Right lung (tissue), 10 donors: ENCODE data around the gene PDIK1L. TPM values are rescaled to one million over a fixed set of nuclear protein-coding genes. Genes with fewer than 3 reads are reported as not detected.

Experiments
- DNase-seq, 2 donors: peaks; one replicate each; pipeline ENCODE4 v3.0.0-alpha.2; 2013
- long read RNA-seq, 8 donors: transcript quantifications; one replicate each; lab custom pipeline, GENCODE V29; 2026
- polyA plus RNA-seq, 5 donors: library from polyadenylated mRNA; unstranded; fragments of 120-200 nt; gene quantifications; one replicate each; pipeline versions ENCODE4 v1.2.1 to v1.2.3, GENCODE V29; 2013; ENCODE audit warnings: inconsistent platforms in 1 of 5, low replicate concordance in 1 of 5; ENCODE audit not compliant: insufficient read length in 5 of 5, insufficient read depth in 1 of 5

PDIK1L gene
- 10 to 100 TPM; 17.2 to 26.9 (median 24.0) TPM for polyA plus RNA-seq
- long read RNA-seq, donor 1, full-length matches to known transcripts, result 12 of 12 reads
- long read RNA-seq, donor 1, partial matches to known transcripts, result 0 of 12 reads
- long read RNA-seq, donor 1, other reads (novel, unspliced or antisense), result 0 of 12 reads
- long read RNA-seq, donor 2, full-length matches to known transcripts, result 4 of 4 reads
- long read RNA-seq, donor 2, partial matches to known transcripts, result 0 of 4 reads
- long read RNA-seq, donor 2, other reads (novel, unspliced or antisense), result 0 of 4 reads
- long read RNA-seq, donor 3, full-length matches to known transcripts, result 9 of 9 reads
- long read RNA-seq, donor 3, partial matches to known transcripts, result 0 of 9 reads
- long read RNA-seq, donor 3, other reads (novel, unspliced or antisense), result 0 of 9 reads
- long read RNA-seq, donor 4, full-length matches to known transcripts, result 5 of 5 reads
- long read RNA-seq, donor 4, partial matches to known transcripts, result 0 of 5 reads
- long read RNA-seq, donor 4, other reads (novel, unspliced or antisense), result 0 of 5 reads
- long read RNA-seq, donor 5, transcript PDIK1L-201 (3 exons, 2,566 nt), result major isoform, 7 of 7 reads
- long read RNA-seq, donor 5, partial matches to known transcripts, result 0 of 7 reads
- long read RNA-seq, donor 5, other reads (novel, unspliced or antisense), result 0 of 7 reads
- long read RNA-seq, donor 6, full-length matches to known transcripts, result 12 of 17 reads
- long read RNA-seq, donor 6, partial matches to known transcripts, result 5 of 17 reads
- long read RNA-seq, donor 6, other reads (novel, unspliced or antisense), result 0 of 17 reads
- long read RNA-seq, donor 7, full-length matches to known transcripts, result 11 of 11 reads
- long read RNA-seq, donor 7, partial matches to known transcripts, result 0 of 11 reads
- long read RNA-seq, donor 7, other reads (novel, unspliced or antisense), result 0 of 11 reads
- long read RNA-seq, donor 8, partial matches to known transcripts, result 0 of 1 reads
- long read RNA-seq, donor 8, other reads (novel, unspliced or antisense), result 0 of 1 reads

DNA sequence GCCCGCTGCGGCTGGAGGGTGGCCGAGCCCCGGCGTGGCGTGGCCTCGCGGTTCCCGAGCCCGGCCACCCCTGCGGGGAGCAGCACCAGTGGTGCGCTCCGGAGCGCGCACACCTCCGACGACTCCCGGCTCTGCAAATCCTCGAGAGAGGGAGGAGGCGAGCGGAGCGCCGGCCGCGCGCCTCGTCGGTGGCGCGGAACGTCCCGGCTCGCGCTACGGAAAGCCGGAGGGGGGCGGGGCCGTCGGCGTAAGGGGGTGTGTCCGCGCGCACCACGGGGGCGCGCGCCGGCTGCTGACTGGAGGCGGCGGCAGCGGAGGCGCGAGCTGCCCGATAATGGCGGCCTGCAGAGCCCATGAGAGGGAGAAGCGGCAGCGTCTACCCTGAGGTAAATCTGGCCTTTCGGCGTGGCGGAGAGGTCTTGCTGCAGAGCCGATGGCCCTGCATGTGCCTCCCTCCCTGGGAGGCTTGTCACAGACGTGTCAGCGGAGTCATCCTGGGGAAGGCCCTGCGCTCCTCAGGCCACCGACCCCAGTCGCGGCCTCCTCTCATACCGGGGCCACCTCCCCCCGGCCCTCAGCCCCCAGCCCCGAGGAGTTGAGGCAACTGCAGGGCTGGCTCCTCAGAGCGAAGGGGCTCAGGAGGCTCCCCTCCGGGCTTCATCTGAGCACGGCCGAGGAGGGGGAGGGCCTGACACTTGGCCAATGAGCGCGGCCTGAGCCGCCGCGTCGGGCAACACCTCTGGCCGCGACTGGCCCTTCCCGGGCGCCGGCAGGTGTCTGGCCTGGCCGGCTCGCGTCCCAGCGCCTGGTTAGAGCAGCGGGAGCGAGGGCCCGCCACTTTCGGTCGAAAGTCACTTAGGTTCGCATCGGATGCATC lies at the start of gene PDIK1L:
Gene PDIK1L, plus strand, starts transcription at position 295 of the 877 bp plus-strand sequence. CDS start 2,485 bp downstream, outside the sequence.
- peak; percentile 97 to 98 for DNase-seq

DNA sequence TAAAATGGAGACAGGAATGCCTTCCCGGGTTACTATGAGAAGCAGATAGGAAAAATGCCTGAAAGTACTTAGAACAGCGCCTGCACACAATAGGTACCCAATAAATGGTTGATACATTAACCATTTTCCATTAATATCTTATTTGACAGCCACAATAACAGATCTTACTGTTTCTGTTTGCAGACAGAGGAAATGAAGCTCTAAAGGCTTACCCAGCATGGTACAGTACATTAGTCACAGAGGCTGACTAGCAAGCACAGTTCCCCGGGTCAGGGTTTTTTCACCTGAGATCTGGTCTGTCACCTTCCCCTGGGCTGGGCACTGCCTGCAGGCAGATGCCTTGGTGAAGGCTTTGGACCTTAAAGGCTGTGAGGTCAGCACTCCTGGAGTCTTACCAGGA lies 47.1 kb upstream of the PDIK1L start:
- no peak for DNase-seq

DNA sequence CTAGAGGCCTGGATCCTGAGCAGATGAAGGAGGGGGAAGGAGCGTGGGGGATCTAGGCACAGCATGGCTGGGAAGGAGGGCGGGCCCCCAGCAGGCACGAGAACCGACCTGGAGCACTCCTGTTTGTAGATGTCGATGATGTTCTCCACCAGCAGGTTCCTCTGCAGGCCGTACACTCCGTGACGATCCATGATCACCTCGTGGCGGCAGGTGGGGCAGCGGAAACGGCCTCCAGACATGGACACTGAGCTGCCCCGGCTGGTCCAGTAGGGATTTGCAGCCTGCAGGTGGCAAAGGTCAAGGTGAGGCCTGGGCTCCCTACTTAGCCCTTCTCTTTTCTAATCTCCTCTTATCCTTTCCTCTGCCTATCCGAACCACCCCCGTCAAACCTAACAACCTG lies 45.5 kb upstream of the PDIK1L start:
- DNase-seq, result no peak

DNA sequence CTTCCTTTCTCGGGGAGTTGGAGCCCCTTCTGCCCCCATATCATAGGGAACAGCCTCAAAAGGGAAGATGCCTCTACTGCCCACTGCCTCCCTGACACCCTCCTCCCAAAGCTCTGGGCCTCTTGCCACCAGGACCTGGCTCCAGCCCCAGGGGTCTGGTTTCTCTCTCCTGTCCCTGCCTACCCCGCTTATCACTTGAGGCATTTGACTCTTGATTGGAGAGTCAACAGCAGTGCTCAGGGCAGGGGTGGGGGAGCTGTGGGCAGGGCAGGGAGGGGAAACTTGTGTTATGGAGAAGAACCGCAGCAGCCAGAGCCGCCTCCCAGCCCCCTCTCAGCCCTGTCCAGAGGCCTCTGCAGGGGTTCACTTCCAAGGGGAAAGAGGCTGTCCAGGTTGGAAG lies 44.8 kb upstream of the PDIK1L start:
- no peak for DNase-seq

DNA sequence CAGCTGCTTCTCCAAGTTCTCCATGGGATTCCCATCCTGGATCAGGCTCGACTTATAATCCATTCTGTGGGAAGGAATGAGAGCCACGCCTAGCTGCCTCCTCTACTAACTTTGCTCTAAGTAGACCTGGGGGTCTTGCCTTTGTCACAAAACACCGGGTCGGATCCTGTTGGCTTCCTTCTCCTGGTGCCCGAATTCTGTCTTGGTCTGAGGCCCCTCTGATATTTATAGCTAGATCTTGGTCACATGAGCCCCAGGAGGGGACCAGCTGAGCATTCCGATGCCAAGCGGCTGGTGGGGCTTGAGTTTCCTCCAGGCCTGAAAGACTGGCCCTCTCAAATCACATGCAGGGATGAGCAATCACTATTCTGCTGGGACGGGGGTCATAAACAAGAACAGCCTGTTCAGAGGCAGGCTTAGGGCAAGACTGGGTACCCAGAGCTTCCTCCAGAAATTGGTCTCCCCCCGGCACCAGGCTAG lies 44.2 kb upstream of the PDIK1L start, which contains the start of gene TRIM63:
Gene TRIM63, minus strand, starts transcription at position 199 of the 480 bp plus-strand sequence. Its CDS starts 136 bp downstream, at position 63.
- no peak for DNase-seq

DNA sequence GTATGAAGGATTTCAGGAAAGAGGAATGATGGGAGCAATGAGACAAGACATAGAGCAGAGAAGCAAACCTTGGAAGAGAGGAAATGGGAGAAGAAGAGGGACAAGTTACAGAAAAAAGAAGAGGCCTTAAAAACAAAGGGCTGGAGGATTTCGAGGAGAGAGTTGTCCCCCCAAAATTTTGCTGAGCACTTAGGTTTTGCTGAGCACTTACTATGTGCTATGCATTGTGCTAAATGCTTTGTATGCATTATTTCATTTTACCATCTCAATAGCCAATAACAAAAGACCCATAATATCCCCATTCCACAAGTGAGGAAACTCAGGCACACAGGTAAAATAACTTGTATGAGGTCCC lies 41.7 kb upstream of the PDIK1L start:
- no peak for DNase-seq

DNA sequence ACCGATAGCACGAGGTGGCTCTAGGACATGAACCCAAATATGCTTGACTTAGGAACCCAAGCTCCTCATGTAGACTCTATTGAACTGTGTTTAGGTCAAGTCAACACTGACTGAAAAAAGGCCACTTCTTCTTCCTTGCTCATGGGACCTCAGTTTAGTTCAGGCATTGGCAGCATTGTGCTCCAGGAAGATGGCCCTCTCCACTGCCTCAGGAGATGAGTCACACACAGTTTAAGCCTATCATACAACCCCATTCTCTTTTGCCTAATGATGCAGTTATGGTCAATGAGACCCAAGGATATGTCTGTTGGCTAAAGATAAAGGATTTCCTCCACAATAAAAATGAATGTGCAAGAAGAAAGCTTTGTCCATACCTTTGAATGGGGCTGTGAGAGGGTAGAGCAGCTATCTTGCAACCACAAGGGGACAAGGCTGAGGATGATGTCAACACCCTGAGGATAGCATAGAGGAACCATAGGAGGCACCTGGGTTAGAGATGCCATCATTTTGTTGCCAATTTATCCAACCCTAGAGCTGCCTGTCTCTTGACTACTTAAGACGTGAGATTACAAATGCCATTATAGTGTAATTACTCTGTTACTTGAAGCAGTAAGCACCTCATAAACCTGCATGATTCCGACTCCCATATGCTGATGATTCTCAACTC lies 41.2 kb upstream of the PDIK1L start:
- no peak for DNase-seq

DNA sequence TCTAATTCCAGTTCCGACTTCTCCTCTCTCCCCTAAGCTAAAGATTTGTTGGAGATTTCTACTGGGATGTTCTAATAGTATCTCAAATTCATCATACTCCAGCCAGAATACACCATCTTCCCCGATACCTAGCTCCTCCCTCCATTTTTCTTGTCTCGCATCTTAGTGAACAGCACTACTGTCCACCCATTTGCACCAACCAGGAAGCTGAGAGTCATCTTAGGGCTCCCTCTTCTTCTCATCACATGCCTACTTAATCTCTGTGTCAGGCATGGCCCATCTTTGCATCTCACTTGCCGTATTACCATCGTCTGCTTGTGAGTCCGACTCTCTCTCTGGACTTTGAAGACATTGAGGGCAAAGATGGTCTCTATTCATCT lies 40.7 kb upstream of the PDIK1L start:
- DNase-seq, result no peak

DNA sequence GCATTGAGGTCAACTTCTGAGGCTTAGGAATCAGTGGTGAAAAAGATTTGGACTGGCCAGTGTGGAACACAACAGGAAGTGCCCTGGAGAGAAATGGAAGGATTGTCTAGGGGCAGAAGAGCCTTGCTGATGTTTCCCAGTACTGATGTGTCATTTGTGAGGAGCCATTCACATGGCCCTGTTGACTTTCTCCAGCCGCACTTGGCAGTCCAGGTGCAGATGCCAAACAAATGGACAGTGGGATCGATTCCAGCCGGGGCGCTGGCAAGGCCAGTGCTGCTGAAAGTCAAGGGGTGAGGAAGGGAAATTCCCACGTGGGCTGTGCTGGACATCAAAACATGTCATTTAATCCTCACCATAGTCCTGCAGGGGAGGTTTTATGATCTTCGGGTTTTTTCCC lies 39.3 kb upstream of the PDIK1L start:
- no peak for DNase-seq

DNA sequence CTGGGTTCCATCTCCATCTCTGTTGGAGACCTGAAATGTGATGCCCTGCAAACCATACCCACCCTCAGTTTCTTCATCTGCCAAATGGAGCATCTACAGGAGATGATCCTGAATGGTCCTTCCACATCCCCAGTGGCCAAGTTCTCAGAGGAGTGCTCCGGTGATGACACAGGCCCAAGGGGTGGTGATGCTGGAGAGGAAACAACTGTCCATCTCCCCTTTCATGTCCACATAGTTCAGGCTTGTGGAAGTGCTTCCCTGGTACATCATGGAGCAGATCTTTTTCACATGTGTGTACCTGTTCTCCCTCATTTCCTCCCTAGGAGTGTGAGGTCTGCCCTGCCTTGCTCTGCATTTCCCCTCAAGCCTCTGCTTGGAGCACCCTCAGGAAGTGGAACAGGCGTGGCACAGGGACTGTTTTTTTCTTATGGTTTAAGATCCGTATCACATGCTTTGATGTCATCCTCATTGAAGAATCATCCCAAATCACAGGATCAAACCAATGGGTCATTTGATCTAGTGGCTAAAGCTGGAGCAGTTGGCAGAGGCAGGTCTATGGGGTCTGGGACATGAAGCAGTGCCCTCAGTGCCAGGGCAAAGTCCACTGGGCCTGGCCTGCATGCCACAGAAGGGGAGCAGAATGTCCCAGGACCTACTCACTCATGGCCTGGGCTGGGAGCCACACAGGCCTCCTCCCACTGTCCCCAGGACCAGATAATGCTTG lies 36.0 kb upstream of the PDIK1L start:
- no peak for DNase-seq

DNA sequence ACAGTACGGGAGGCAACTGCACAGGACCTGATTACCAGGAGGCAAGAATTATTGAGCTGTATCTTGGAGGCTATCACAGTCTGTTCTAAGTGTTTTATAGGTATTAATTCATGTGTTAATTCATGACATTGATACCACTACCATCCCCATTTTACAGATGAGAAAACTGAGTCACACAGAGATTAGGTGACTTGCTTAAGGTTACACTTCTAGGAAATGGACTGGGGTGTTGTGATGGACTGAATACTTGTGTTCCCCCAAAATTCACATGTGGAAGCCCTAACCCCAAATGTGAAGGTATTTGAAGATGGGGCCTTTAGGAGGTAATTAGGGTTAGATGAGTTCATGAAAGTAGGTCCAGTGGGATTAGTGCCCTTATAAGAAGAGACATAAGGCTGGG lies 34.1 kb upstream of the PDIK1L start:
- no peak for DNase-seq

DNA sequence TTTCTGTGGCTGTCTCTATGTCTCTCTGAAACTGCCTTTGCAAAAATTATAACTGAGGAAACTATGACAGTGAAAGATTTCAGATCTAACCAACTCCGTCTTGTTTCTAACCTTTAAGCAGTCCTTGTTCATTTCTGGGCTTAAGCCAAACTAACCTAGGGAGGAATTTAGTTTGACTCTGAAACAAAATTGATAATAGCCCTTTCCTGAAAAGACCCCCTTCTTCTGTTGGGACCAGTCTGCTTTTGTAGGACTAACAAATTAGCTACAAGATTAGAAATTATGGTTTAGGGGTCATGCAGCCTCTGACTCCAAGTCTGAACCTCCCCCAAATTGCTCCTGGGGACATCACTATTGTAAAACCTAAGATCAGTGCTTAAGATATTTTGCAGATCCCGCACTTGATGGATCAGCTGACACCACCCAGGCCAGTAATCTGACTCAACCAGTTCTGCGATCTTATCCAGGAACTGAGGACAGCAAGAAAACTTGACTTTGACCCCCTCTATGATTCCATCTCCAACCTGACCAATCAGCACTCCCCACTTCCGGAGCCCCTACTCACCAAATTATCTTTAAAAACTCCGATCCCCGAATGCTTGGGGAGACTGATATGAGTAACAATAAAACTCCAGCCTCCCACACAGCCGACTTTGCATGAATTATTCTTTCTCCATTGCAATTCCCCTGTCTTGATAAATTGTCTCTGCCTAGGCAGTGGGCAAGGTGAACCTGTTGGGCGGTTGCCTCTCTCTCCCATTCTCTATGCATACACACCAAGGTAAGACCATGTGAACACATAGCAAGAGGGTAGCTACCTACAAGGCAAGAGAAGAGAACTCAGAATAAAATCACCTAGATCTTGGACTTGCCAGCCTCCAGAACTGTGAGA lies 33.1 kb upstream of the PDIK1L start:
- DNase-seq, result no peak

DNA sequence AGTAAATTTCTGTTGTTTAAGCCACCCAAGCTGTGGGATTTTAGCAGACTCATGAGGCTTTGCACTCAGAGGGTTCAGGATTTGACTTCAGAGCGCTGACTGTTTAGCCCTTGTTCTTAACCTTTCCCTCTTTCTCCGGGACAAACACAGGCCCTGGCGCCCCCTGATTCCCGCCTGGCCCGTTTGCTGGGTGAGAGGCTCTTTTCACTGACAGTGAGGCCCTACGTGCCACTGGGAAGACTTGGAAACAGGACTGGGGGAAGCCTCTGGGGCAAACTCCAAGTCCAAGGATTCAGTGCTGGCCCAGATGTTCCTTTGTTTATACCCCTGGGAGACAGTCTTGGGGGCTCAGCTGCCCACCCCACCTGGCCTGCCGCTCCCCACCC lies 32.5 kb upstream of the PDIK1L start:
- no peak for DNase-seq

DNA sequence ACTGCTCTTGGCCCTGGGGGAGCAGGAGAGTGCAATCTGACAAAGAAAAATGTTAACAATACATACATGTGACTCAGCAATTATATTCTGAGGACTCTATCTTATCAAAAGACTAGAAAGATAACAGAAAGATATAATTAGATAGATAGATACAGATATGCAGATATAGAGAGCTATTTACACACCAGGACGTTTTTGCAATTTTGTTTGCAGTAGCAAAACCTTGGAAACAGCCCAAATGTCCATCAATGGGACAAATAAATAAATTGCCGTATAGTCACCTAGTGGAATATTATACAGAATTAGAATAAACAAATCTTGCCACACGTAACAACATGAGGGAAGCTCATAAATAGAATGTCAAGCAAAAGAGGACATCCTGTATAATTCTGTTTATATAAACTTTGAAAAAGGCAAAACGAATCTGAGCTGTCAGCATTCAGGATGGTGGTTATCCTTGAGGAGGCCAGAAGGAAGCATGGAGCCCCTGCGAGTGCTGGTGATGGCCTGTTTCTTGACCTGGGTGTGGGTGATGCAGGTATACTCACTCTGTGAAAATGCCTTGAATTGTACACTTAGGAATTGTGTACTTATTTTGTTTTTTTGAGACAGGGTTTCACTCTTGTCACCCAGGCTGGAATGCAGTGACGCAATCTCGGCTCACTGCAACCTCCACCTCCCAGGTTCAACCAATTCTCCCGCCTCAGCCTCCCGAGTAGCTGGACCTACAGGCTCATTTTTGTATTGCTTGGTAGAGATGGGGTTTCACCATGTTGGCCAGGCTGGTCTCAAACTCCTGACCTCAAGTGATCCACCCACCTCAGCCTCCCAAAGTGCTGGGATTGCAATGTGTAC lies 31.4 kb upstream of the PDIK1L start:
- no peak for DNase-seq

DNA sequence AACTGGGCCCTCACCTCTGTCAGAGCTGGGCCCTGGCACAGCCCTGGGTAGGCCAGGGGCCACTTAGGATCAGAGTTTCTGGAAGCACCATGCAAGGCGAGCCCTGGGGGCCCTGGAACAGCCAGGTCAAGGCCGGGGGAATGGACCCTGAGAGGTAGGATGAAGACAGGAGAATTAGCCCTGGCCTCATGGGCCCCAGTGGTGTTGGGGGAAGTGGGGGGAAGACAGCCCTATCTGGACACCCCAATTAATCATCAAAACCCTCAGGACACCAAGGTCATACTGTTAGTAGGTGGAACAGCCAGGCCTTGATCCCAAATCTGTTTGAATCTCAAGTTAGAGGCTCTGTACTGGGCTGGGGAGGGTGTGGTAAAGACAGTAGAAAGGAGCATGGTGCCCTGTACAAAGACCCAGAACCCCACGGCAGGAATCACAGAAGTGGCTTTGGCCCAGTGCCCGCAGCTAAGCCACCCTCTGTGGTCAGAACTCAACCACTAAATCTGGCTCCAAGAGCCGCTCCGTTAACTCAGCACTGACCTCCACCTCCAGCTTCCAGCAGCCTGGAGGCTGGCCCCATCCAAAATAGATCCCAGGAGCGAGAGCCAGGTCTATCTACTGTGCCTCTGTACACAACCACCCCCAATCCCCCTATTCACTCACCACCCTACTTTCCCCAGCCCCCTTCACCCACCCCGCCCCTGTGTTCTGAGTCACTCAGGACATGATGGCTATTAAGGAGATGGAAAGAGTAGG lies 30.2 kb upstream of the PDIK1L start:
- DNase-seq, result no peak

DNA sequence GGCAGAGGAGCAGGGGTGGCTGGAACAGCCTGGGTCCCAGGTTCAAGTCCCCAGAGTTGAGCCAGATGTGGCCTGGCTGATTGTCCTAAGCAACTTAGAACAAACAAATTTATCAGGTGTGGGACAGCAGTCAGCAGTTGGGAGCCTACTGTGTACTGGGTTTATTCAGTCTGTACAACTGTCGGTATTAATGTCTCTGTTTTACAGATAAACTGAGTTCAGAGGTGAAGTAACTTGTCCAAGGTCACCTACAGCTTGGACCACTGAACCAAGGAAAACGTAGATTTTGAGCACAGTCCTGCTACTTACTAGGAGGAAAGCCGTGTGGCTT lies 29.6 kb upstream of the PDIK1L start:
- DNase-seq, result no peak

DNA sequence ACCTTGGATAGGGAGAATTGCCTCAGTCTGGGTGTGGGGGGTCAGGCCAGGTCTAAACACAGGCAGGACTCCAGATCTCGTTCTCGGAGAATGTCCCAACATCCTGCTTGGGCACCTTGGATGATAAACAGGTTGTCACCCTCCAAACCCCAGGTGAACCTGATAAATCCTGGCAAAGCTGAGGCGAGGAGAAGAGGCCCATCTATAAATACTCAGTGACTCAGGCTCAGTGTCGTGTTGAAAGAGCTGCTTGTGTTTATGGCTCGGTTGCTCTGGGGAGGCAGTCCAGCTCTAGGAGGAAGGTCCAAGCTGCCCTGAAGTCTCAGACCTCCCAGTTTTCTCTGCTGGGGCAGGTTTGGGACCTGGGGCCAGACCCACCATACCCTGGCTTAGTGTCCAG lies 28.4 kb upstream of the PDIK1L start:
- no peak for DNase-seq
